Measurements from ENCODE around the gene MMP15.

DNA sequence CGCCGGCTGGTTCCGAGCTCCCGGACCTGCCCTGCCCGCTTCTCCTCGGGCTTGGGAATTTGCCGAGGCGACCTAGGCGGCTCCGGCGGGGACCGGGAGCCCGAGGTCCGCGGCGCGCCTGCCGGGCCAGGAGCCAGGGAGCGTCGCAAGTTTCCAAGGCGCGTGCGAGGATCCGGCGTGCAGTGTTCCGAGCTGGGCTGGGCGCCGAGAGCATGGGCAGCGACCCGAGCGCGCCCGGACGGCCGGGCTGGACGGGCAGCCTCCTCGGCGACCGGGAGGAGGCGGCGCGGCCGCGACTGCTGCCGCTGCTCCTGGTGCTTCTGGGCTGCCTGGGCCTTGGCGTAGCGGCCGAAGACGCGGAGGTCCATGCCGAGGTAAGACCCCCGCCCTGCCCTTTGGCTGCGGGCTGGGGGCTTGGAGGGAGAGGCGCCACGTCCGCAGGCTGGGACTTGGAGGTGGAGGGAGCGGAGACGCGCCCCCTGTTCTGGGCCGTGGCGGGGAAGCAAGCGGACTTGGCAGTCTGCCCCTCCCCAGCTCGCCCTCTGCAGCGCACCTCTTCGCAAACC lies 668 bp downstream of the MMP15 start:
- no peak for TF ChIP-seq CTCF (IDR thresholded peaks at IDR 0.05; ENCODE audit: low read depth, low read length, missing input control)
- no peak for TF ChIP-seq RAD21 (IDR thresholded peaks at IDR 0.05)
- no peak for TF ChIP-seq JUND (IDR thresholded peaks at IDR 0.05)
- no peak for TF ChIP-seq YY1 (IDR thresholded peaks at IDR 0.05)
- no peak for TF ChIP-seq GABPA (IDR thresholded peaks at IDR 0.05 in 1 of 2, conservative IDR thresholded peaks at IDR 0.05 in 1 of 2)
- TF ChIP-seq TAF1 (conservative IDR thresholded peaks at IDR 0.05) = no peak
- TF ChIP-seq FOXA1 (IDR thresholded peaks at IDR 0.05) = no peak
- TF ChIP-seq, protein P1, sequence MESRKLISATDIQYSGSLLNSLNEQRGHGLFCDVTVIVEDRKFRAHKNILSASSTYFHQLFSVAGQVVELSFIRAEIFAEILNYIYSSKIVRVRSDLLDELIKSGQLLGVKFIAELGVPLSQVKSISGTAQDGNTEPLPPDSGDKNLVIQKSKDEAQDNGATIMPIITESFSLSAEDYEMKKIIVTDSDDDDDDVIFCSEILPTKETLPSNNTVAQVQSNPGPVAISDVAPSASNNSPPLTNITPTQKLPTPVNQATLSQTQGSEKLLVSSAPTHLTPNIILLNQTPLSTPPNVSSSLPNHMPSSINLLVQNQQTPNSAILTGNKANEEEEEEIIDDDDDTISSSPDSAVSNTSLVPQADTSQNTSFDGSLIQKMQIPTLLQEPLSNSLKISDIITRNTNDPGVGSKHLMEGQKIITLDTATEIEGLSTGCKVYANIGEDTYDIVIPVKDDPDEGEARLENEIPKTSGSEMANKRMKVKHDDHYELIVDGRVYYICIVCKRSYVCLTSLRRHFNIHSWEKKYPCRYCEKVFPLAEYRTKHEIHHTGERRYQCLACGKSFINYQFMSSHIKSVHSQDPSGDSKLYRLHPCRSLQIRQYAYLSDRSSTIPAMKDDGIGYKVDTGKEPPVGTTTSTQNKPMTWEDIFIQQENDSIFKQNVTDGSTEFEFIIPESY (IDR thresholded peaks at IDR 0.05) = no peak
- no peak for TF ChIP-seq EGR1 (IDR thresholded peaks at IDR 0.05; ENCODE audit: low read depth in 2 of 2)
- no peak for TF ChIP-seq FOXA2 (IDR thresholded peaks at IDR 0.05)
- TF ChIP-seq, protein P2, sequence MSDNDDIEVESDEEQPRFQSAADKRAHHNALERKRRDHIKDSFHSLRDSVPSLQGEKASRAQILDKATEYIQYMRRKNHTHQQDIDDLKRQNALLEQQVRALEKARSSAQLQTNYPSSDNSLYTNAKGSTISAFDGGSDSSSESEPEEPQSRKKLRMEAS (IDR thresholded peaks at IDR 0.05) = no peak

Measured in liver (tissue), 3 donors.